ENCODE results near the gene ITPR2.
A peak's percentile ranks its signal among the peaks of the same experiment; 100 is the strongest.
"Not testable (repeated sequence)": the region's sequence is repeated elsewhere in the genome, so short reads cannot be mapped to it uniquely, and the experiment has no call there.

ITPR2 gene

DNA sequence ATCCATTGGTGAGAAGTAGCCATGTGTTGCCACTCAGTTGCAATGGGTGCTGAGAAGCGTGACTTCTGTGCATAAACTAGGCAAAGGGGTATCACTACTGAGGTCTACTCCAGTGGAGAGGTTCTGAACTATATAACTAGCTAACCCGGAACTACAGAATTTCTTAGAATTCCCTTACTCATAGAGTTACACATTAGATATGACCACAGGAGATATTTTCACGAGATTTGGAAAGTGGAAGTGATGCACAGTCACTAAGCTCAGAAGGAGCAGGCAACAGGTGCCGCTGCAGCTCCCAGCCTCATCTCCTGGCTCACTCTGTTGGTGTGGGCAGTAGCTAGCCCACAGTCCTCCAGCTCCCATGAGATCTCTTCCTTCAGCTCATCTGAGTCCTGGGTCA, 501.0 kb downstream of the ITPR2 start:
- no peak for DNase-seq (ENCODE audit: low read depth)
- H3K4me3 ChIP-seq (ENCODE audit: low read depth, low read length), result no peak overlapping the region
- TF ChIP-seq, protein P1, sequence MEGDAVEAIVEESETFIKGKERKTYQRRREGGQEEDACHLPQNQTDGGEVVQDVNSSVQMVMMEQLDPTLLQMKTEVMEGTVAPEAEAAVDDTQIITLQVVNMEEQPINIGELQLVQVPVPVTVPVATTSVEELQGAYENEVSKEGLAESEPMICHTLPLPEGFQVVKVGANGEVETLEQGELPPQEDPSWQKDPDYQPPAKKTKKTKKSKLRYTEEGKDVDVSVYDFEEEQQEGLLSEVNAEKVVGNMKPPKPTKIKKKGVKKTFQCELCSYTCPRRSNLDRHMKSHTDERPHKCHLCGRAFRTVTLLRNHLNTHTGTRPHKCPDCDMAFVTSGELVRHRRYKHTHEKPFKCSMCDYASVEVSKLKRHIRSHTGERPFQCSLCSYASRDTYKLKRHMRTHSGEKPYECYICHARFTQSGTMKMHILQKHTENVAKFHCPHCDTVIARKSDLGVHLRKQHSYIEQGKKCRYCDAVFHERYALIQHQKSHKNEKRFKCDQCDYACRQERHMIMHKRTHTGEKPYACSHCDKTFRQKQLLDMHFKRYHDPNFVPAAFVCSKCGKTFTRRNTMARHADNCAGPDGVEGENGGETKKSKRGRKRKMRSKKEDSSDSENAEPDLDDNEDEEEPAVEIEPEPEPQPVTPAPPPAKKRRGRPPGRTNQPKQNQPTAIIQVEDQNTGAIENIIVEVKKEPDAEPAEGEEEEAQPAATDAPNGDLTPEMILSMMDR (IDR thresholded peaks at IDR 0.05; ENCODE audit: low read depth, low read length, missing control alignments), result no peak

DNA sequence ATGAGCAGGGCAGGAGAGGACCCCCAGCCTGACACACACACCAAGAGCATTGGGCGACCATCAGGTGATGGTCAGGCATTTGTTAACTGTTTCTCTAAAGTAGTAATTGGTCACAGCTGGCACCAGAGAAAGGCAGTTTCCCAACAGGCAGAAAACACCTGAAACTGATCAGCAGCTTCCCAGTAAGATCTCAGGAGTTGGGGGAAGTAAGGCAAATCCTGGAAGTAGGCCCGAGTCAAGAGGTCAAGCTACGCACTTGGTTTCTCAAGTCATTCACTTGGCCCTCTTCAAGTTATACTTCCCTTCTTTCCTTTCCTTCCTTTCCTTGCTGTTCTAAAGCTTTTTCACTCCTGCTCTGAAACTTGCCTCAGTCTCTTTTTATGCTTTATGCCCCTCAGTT, 501.9 kb downstream of the ITPR2 start:
- TF ChIP-seq, protein P1 (IDR thresholded peaks at IDR 0.05; ENCODE audit: low read depth, low read length, missing control alignments), result no peak
- no peak for DNase-seq (ENCODE audit: low read depth)
- H3K4me3 ChIP-seq (ENCODE audit: low read depth, low read length), result no peak overlapping the region

DNA sequence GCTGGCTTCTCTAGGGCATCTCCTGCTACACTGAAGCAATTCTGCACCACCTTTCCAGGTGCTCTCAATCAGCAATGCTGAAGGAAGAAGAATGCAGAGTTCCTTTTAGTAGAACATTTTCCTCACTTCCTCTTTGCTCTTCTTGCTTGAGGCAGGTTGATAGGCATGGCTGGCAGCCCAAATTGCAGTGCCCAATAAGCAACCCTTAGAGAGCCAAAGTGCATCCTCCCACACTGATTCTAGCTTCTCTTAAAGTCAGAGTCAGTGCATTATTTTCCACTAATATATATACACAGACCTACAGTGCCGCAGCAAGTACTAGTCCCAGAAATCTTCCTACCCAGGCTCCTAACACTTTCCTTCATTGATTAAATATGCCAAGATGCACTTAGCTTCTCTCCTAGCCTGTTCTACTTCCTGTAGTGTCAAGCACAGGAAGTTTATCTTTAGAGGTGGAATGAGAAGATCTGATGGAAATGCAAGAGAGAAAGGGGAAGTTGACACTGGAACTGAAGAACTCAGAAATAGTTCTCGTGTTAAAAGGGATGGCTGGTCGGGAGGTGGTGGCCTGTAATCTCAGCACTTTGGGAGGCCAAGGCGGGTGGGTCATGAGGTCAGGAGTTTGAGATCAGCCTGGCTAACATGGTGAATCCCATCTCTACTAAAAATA, 504.9 kb downstream of the ITPR2 start:
- DNase-seq (ENCODE audit: low read depth), result no peak
- H3K4me3 ChIP-seq (ENCODE audit: low read depth, low read length), result no peak overlapping the region
- TF ChIP-seq, protein P1 (IDR thresholded peaks at IDR 0.05; ENCODE audit: low read depth, low read length, missing control alignments), result no peak

DNA sequence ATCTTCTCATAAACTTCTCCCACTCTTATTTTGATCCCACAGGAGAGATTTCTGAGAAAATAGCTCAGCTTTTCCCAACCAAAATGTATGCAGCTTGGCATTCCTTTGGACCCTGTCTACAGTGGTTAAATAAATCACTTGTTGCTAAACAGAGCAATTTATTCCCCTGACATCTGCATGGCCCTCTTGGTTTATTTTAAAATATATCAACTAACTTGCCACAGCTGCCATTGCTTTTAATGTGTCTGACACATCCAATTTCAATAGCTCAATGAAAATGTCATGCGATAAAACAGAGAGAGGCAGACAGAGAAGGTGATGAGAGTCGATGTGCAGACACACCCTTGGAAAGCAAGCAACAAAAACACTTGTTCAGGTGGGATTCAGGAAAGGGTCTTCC, 509.3 kb downstream of the ITPR2 start:
- TF ChIP-seq, protein P1 (IDR thresholded peaks at IDR 0.05; ENCODE audit: low read depth, low read length, missing control alignments), result no peak
- no peak overlapping the region for H3K4me3 ChIP-seq (ENCODE audit: low read depth, low read length)
- DNase-seq (ENCODE audit: low read depth), result no peak

DNA sequence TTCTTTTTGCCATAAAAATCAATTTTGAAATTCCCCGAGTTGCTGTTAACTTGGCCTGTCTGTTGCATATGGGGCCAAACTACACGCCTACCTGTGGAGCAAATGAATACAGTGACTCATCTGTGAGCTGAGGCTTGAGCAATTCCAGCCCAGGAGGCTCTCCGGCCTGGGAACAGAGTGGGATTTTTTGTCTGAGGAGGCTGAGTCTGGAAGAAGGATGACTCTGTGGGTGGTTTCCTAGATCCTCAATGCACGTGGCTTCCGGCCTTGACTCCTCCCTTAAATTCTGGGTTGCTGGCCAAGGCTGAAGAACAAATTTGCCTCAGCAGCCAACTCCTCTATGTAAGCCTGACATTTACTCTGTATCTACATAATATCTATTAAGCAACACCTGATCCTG, 513.5 kb downstream of the ITPR2 start:
- H3K4me3 ChIP-seq (ENCODE audit: low read depth, low read length), result no peak overlapping the region
- TF ChIP-seq, protein P1 (IDR thresholded peaks at IDR 0.05; ENCODE audit: low read depth, low read length, missing control alignments), result no peak
- no peak for DNase-seq (ENCODE audit: low read depth)

DNA sequence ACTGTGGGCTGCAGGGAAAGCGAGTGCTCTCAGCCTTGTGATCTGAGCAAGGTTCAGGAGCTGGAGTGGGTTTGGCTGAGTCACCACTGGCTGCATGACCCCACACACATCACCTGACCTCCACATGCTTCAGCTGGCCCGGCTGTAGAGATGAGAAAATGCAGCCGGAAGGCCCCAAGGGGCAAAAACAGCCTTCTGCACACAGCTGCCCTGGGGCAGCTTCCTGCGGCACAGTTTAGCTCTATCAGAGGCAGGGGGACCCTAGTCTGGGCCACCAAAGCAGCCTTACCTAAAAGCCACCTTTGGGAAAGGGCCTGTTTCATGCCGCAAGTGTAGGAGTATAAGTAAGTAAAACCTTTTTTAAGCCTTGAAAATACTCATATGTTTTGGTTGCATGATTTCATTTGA, 514.3 kb downstream of the ITPR2 start:
- DNase-seq (ENCODE audit: low read depth), result peak; percentile 56
- peak overlapping the region; percentile 10 for H3K4me3 ChIP-seq (ENCODE audit: low read depth, low read length)
- TF ChIP-seq, protein P1 (IDR thresholded peaks at IDR 0.05; ENCODE audit: low read depth, low read length, missing control alignments), result no peak

DNA sequence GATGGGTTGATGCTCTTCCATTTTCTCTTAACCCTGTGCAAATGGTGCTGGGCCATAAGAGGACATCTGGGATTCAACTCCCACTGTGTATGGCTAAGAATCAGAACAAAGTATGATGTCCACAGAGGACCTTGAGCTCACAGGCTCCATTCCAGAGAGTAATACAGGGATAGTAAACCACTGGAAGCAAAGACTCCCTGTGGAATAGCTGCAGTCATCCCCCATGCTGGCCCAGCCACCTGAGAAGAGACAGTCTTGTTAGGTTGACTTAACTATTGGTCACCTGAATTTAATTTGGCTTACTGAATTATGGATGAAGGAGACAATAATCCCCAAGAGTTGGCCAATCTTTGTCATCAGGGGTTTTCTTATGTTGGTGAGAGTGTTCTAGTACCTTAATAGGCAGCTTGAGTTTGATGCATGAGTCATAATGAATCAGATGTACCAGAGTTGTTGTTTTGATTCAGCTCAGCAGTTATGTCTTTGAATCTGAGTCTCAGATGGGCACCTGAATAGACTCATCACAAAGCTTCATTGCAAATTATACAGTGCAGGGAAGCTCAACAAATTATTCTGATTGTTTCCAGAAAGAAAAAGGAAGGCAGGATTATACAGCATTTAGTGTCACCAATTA, 514.9 kb downstream of the ITPR2 start:
- no peak for DNase-seq (ENCODE audit: low read depth)
- TF ChIP-seq, protein P1 (IDR thresholded peaks at IDR 0.05; ENCODE audit: low read depth, low read length, missing control alignments), result no peak
- no peak overlapping the region for H3K4me3 ChIP-seq (ENCODE audit: low read depth, low read length)

DNA sequence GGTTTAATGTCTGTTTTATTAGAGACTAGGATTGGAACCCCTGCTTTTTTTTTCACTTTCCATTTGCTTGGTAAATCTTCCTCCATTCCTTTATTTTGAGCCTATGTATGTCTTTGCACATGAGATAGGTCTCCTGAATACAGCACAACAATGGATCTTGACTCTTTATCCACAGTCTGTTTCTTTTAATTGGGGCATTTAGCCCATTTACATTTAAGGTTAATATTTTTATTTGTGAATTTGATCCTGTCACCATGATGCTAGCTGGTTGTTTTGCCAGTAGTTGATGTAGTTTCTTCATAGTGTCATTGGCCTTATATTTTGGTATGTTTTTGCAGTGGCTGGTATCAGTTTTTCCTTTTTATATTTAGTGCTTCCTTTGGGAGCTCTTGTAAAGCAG, 518.9 kb downstream of the ITPR2 start:
- DNase-seq (ENCODE audit: low read depth); H3K4me3 ChIP-seq (ENCODE audit: low read depth, low read length): not testable (repeated sequence)

DNA sequence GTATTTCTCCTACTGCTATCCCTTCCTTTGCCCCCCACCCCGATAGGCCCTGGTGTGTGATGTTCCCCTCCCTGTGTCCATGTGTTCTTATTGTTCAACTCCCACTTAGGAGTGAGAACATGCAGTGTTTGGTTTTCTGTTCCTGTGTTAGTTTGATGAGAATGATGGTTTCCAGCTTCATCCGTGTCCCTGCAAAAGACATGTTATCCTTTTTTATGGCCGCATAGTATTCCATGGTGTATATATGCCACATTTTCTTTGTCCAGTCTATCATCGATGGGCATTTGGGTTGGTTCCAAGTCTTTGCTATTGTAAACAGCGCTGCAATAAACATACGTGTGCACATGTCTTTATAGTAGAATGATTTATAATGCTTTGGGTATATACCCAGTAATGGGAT, 522.5 kb downstream of the ITPR2 start:
- not testable (repeated sequence) for H3K4me3 ChIP-seq (ENCODE audit: low read depth, low read length); DNase-seq (ENCODE audit: low read depth)
